GM21360 (cell line): ENCODE results near the gene GDF2.
A peak's percentile ranks its signal among the peaks of the same experiment; 100 is the strongest.

ENCODE experiments used
- ATAC-seq: cut with Tn5 transposase; IDR thresholded peaks from one replicate; pipeline ENCODE4 v1.9.1; 2021; ENCODE audit warnings: mild to moderate bottlenecking, moderate library complexity; ENCODE audit not compliant: unreplicated experiment

Gene GDF2

DNA sequence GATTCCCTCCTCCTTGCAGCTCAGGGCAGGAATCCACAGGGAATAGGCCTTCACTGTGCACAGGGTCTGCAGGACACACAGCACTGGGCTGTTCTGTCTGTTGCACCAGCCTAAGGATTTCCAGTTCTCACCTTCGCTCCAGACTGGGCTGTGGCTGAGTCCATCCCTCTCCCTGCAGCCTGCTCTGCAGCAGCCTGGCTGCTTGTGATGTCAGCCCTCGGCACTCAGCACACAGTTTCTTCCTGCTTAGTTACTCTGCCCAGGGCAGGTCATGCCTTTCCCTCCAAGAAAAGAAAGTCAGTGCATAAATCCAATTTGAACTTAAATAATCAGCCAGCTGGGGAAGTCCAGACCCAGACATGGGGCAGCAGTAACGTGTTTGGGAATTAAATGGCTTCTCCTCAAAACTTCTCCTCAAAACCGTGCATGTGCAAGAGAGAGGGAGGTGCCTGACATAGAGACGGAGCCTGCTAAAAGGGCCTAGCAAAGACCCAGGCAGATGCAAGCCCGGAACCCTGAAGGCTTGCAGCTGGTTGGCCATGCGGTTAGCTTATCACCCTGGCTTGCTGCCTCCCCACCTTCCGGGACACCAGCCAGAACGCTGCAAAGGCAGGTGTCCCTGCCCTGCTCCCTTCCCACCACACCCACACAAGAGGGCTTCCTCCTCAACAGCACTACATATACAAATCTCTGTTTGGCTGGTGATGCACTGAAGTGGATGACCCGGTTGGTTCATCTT is 10.9 kb upstream of the GDF2 start:
- ATAC-seq, result no peak

DNA sequence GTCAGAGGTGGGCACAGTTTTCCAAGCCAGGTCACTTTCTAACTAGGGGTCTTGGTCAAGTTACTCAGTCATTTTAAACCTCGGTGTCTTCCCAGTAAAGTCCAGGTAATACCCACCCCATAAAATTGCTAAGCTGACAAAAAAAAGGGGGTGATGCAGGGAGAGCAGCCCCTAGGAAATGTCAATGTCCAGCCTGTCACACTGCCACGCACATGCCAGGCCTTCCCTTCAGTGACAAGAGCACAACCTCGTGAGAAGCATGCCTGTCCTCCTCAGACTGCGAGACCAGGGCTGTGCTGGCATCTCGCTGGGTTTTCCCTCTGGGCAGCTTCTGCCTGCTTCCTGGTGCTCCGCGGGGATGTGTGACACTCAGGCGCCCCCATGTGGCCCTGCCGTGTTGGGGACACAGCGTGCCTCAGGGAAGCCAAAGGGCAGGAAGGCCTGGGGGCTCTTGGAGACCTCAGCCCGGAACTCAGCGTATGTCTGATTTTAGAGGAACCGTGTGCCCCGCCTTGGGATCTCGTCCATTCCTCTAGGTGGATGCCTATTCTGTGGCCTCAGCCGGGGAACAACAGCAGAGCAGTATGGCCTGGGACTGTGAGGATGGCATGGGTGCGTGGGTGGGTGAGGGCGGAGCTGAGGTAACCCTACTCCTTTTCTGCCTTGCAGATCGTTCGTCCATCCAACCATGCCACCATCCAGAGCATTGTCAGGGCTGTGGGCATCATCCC is 10.2 kb upstream of the GDF2 start:
- ATAC-seq, result peak; percentile 65

DNA sequence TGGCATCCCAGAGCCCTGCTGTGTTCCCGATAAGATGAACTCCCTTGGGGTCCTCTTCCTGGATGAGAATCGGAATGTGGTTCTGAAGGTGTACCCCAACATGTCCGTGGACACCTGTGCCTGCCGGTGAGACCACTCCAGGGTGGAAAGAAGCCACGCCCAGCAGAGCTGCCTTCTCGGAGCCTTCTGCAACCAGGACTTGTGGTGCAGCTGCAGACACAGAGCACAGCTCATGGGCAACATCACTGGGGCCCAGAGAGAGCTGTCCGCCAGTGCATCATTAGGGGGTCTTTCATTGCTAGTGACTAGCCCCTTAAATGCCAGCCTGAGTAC is 9.6 kb upstream of the GDF2 start:
- ATAC-seq, result no peak

DNA sequence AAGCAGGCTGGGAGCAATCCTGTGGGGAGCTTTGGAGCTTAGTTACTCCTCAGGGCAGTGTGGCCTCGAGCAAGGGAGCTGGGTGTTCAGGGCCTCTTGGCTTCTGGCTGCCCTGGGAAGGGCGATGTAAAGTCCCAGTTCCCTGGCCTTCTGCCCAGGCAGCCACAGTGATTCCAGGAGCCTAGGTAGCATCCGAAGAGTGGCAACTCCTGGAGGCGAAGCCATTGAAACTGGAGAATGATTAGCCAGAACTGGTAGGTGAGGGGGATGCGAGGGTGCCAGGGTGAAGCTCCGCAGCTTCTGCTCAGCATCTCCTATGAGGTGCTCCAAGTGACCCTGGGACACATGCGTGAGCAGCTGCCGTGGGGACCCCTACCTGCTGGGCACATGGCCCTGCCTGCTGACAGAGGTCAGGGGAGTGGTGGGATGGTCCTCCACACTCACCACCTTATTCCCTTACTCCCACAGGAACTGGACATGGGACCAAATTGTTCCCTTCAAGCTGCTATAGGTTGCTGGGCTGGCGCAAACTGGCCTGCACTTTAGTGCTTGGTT is 7.8 kb upstream of the GDF2 start:
- no peak for ATAC-seq

DNA sequence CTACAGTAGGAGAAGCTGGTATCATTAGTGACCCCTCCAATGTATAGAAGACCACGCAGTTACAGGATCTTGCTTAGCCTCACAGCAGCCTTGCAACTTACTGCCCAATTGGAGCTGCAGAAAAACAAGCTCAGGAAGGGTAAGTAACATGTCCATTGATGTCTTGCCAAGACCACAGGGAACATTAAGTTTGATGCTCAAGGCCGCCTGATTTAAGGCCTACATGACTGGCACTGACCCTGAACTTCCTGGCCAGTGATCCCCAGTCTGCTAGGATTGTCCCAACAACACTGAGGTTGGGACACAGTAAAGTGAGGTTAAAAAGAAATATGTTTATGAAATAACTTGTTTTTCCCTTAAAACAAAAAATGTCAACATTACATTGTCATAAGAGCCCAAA is 6.8 kb upstream of the GDF2 start:
- no peak for ATAC-seq

GRCh38 chr10:47316131-47316530 is 6.1 kb upstream of the GDF2 start:
- no peak for ATAC-seq

DNA sequence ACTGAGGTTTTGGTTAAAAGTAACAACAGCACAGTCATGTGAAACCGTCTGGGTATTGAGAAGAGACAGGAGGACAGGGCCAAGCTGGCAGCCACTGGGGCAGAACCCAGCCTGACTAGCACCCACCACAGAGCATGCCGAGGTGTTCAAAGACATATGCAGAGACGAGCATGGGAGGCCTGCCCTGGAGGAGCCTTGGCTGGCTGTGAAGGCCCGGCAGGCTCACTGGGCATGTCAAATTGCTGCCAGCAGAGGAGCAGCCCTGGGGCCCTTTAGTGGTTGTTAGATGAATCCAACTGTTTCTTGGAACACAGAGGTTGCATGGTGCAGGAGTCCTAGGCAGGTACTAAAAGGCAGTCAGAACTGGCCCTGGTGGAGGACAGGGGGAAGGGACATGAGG is 5.0 kb upstream of the GDF2 start:
- ATAC-seq, result no peak

GRCh38 chr10:47318706-47319105 is 3.5 kb upstream of the GDF2 start:
- ATAC-seq, result no peak

GRCh38 chr10:47319784-47320183 is 2.5 kb upstream of the GDF2 start:
- ATAC-seq, result no peak

GRCh38 chr10:47320812-47321211 is 1.4 kb upstream of the GDF2 start:
- no peak for ATAC-seq

- ATAC-seq, result no peak
Measured at GRCh38 chr10:47321521-47322195, 596 bp upstream of the GDF2 start.

DNA sequence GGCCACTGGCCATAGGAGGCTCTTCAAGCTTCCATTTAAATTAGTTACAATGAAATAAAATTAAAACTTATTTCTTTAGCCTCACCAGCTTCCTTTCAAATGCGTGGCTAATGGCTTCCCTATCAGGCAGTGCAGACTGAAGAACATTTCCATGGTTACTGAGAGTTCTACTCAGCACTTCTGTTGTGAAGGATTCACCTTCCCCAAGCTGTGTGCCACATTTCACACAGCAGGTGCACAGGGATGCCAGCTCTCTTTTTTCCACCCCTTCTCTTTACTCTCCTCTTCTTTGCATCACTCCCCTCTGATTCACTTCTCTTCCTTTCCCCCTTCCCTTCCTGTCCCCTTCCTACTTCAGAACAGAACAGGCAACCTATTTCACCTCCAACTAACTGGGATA is 833 bp downstream of the GDF2 start:
- ATAC-seq, result no peak

GRCh38 chr10:47323636-47324296 is 1.5 kb downstream of the GDF2 start:
- ATAC-seq, result no peak

DNA sequence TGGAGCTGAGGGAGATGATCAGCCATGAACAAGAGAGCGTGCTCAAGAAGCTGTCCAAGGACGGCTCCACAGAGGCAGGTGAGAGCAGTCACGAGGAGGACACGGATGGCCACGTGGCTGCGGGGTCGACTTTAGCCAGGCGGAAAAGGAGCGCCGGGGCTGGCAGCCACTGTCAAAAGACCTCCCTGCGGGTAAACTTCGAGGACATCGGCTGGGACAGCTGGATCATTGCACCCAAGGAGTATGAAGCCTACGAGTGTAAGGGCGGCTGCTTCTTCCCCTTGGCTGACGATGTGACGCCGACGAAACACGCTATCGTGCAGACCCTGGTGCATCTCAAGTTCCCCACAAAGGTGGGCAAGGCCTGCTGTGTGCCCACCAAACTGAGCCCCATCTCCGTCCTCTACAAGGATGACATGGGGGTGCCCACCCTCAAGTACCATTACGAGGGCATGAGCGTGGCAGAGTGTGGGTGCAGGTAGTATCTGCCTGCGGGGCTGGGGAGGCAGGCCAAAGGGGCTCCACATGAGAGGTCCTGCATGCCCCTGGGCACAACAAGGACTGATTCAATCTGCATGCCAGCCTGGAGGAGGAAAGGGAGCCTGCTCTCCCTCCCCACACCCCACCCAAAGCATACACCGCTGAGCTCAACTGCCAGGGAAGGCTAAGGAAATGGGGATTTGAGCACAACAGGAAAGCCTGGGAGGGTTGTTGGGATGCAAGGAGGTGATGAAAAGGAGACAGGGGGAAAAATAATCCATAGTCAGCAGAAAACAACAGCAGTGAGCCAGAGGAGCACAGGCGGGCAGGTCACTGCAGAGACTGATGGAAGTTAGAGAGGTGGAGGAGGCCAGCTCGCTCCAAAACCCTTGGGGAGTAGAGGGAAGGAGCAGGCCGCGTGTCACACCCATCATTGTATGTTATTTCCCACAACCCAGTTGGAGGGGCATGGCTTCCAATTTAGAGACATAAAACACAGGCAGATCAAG is 3.3 kb downstream of the GDF2 start:
- ATAC-seq, result no peak

DNA sequence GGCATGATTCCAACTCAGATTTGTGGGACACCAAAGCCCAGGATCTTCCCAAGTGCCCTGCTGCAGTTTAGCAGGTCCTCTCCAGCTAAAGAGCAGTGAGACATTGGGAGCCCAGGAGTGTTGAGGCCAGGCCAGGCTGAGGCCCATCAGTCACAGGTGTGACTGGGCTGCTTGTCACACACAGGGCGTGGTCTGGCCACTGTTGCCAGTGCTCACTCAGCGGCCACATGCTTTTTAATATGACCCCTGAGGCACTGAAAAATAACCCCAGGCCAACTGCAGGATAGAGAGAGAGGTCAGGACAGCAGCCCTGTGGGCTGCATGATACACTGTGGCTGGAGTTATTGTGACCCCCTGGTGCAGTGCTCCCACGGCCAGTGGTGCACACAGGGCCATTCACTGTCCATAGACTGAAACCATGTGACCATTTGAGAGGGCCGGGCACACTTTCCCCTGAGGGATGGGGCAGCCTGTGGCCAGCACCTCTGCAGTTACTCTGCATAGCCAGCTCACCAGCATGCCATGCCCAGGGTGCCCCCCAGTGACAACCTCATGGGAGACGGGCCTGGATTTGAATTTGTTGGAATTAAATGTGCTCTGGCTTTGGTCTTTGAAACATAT is 4.2 kb downstream of the GDF2 start:
- no peak for ATAC-seq

- ATAC-seq, result no peak
Measured at GRCh38 chr10:47326927-47327330, 4.7 kb downstream of the GDF2 start.

DNA sequence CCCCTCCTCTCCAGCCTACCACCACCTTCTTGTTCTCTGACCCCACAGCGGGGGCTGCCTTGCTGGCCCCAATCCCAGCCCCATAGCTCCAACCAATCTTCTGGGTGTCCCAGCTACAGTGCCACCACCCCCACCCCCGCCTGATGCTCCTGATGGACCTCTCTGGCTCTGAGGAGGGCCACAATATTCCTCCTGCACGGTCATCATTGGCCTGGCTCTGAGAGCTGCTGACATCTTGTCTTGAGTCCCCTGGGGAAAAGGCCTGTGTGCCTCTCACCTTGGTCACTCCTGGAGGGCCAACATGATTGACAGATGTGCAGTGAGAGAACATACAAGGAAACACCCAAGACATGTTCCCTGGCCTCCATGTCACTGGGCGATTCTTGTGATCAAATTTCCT is 7.6 kb downstream of the GDF2 start:
- ATAC-seq, result no peak

DNA sequence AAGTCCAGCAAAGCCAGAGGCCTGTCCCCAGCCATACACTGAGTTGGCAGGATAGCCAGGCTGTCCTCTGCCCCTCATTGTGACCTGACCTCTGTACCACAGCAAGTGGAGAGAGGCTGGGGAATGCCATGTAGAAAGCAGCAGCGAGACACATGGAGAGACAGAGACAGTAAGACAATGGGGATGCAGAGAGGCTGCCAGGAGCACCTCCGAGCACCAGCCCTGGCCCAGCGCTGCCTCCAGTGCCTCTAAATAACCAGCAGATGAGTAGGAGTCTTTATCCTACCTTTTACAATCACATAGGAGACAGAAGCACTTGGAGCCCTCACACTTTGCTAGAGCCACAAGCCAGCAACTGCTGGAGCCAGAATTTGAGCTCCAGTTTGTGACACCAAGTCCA is 8.1 kb downstream of the GDF2 start:
- no peak for ATAC-seq

DNA sequence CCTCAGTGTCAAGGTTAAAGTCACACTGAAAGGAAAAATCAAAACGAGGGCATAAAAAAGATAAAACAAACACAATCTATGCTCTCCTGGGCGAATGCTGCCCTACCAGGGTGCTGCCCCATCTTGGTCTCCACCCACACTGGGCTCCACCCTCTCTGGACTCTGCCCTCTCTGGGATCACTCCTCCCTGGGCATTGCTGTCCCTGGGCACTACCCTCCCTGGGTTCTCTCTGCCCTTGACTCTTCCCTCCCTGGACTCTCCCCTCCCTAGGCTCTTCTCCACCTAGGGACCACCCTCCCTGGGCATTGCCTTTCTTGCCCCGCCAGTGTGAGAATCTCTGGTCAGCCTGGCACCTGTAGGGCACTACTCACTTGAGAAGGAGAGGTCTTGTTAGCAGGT is 8.6 kb downstream of the GDF2 start:
- ATAC-seq, result no peak

- no peak for ATAC-seq
Measured at GRCh38 chr10:47331491-47331890, 9.2 kb downstream of the GDF2 start.
